Naive thymus-derived CD8-positive, alpha-beta T cell (primary cell): ENCODE measurements around the gene SLC49A3. TPM values are rescaled to one million over a fixed set of nuclear protein-coding genes. Genes with fewer than 3 reads are reported as not detected.

Experiments
- ATAC-seq, 2 donors: fragments of 150-1000 bp; cut with Tn5 transposase in 1 of 2; sonication (Bioruptor Pico), chemical (Tn5 transposase) in 1 of 2; 1 replicate in 1 of 2; 2 replicates in 1 of 2; pipeline ENCODE4 v1.10.0; 2021; ENCODE audit warnings: mild to moderate bottlenecking in 2 of 2, moderate library complexity in 2 of 2
- POLR2A ChIA-PET: fragments of 350-600 bp; sonication (Branson Sonifier 250); formaldehyde crosslinking; loops from one replicate; lab custom pipeline; 2021; ENCODE audit warnings: antibody characterized with exemption; lab: Charles Lee
- DNase-seq, 10 donors: peaks; one replicate each; pipeline versions ENCODE4 v3.0.0 to v3.0.0-alpha.2; 2020 to 2022
- H3K27ac Mint-ChIP-seq, 10 donors: one replicate each; pipeline ENCODE4 v1.8.0; 2020 to 2022; ENCODE audit warnings: mild to moderate bottlenecking in 10 of 10, mixed read lengths in 10 of 10, moderate library complexity in 4 of 10, inconsistent platforms in 1 of 10
- H3K27me3 Mint-ChIP-seq, 5 donors: one replicate each; pipeline ENCODE4 v1.8.0; 2021 to 2022; ENCODE audit warnings: mixed read lengths in 5 of 5
- H3K36me3 Mint-ChIP-seq, 3 donors: one replicate each; pipeline ENCODE4 v1.8.0; 2020 to 2022; ENCODE audit warnings: mixed read lengths in 3 of 3, mild to moderate bottlenecking in 2 of 3, inconsistent platforms in 1 of 3
- H3K4me1 Mint-ChIP-seq, 4 donors: one replicate each; pipeline ENCODE4 v1.8.0; 2021 to 2022; ENCODE audit warnings: mixed read lengths in 4 of 4
- H3K4me3 Mint-ChIP-seq, 10 donors: one replicate each; pipeline ENCODE4 v1.8.0; 2020 to 2022; ENCODE audit warnings: mild to moderate bottlenecking in 10 of 10, mixed read lengths in 10 of 10, moderate library complexity in 6 of 10, inconsistent platforms in 1 of 10
- H3K9me3 Mint-ChIP-seq, 9 donors: one replicate each; pipeline ENCODE4 v1.8.0; 2020 to 2022; ENCODE audit warnings: mixed read lengths in 9 of 9, mild to moderate bottlenecking in 3 of 9, inconsistent platforms in 1 of 9, moderate library complexity in 1 of 9
- polyA plus RNA-seq, 3 donors: library from polyadenylated mRNA; unstranded; fragments of 300-500 nt; fragmentation: Illumina TruSeq; gene quantifications; one replicate each; pipeline ENCODE4 v1.2.3, GENCODE V29; 2021
- total RNA-seq, 8 experiments: library from RNA in 2 of 8; stranded (reverse) in 2 of 8; gene quantifications; one replicate each; pipeline ENCODE4 v1.2.3 and lab custom pipeline; 2021 to 2026

Gene SLC49A3
- total and polyA plus RNA-seq, 5 experiments from 2014 or later: 0.30 to 3.7 (median 1.2) TPM; not detected in 1

DNA sequence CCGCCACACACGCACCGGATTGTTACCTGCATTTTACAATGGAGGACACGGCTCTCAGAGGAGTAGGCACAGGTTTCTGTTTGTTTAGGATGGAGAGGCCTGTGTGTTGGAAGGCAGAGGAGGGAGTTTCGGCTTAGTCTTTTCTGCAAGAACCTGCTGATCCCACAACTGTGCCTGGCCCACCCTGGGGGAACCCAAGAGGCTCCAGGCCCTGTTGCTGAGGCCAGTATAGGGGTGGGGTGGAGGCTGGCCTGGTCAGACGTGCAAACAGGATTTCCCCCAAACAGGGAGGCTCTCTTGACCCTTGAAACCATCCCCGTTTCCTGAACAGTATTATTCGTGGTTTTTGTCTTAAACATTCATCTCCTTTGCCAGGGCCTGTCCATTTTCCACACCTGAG lies 772 bp upstream of the SLC49A3 start:
- Mint-ChIP-seq H3K27me3 (peaks cover 4 to 28% (median 17%) of the 10 kb centered on the region in 5 donors), H3K4me3 (peak overlapping the region in 2 of 10 donors; percentile 32 to 34), H3K36me3 (peaks cover 0 to 2% (median 0%) of the 10 kb centered on the region in 3 donors), H3K9me3 (no peaks in the 10 kb centered on the region), H3K4me1 (peaks cover 0 to 12% (median 2%) of the 10 kb centered on the region in 4 donors), H3K27ac (peak overlapping the region in 1 of 10 donors; percentile 8)
- DNase-seq: no peak
- no peak for ATAC-seq
- POLR2A ChIA-PET: no interaction called here

DNA sequence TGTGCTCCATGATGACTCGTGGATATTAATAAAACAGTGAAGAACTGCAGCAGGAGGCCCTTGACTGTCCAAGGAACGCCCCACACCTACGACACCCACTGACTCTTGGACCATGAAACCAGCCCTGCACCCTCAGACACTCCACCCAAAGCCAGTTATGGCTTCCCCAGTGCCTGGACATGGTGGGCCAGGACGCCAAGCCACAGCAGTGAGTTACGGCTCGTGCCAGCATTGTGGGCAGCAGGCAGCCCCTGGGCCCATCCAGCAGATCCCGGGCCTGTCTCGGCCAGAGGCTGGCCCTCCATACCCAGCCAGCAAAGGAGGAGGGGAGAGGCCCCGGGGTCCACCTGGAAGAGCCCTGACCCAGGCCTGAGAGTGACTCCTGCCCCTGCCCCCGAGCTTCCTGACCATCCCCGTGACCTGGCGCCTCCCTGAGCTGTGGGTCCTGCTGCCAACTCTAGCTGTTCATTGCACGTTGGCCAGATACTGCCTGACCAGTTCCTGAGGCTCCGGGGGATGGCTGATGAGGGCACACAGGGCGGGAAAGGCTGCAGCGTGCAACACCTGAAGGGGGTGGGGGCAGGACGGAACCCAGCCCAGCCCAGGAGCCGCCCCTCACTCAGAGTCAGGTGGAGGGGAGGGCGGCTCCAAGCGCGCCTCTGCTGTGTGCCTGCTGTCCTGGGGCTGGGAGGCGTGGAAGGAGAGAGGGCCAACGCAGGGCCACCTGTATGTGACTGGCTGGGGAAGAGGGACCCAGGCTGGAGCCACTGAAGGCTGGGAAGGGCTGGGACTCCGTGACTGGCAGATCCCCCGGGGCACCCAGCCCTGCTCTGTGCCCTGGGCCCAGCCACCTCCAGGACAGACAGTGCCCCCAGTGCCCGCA lies 739 bp downstream of the SLC49A3 start:
- Mint-ChIP-seq H3K4me3 (peak overlapping the region in 5 of 10 donors; percentile 33 to 55 (median 47)), H3K27ac (peak overlapping the region in 2 of 10 donors; percentile 43 to 84), H3K9me3 (no peaks in the 10 kb centered on the region), H3K27me3 (peaks cover 2 to 28% (median 13%) of the 10 kb centered on the region in 5 donors), H3K36me3 (peaks cover 0 to 2% (median 0%) of the 10 kb centered on the region in 3 donors), H3K4me1 (peaks cover 2 to 12% (median 7%) of the 10 kb centered on the region in 4 donors)
- ATAC-seq (peak; percentile 21 to 22), DNase-seq (no peak)
- POLR2A ChIA-PET: no interaction called here

DNA sequence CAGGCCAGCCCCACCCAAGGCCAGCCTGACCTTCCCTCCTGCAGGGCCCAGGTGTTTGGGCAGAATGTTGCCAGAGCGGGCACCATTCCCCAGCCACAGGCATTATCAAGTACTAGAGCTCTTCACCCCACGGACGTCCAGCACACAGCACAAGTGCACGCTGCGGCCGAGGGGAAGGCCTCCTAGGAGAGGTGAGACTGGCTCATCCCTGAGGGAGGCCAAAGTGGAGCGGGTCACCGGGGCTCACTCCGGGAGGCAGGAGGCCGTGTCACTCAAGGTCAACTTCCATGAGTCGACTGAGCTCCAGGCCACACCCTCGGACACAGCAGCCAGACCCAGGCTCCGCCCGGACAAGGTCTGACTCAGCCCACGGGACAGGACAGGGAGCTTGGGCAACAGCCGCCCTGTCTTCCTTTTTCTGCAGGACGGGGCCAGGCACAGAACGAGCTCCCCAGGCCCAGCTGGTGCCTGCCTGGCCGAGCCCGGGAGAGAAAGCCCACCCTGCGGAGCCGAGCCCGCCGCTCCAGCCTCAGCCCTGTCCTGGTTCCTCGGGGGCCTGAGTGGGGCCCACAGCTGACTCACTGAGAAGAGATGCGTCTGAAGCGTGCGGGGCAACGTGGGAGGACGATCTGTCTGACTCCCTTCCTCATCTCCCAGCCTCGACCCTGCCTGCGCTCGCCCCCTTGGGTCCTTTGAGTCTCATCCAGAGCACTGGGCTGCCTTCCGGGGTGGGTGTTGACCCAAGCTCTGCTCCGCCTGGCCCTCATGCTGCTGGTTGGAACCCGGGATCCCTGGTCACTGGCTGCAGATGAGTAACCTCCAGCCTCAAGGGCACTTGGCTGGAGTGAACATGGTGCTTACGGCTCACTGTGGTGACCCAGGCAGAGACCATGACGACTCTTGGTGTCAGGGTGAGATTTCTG lies 1.6 kb downstream of the SLC49A3 start:
- peak overlapping the region in 4 of 10 donors; percentile 1 to 42 (median 26) for H3K4me3 Mint-ChIP-seq
- ATAC-seq (no peak), DNase-seq (peak in 1 of 10 donors; percentile 17)
- POLR2A ChIA-PET: no interaction called here
- H3K4me1 Mint-ChIP-seq: peaks cover 2 to 13% (median 9%) of the 10 kb centered on the region in 4 donors
- H3K9me3 Mint-ChIP-seq: no peaks in the 10 kb centered on the region
- peaks cover 0 to 2% (median 0%) of the 10 kb centered on the region in 3 donors for H3K36me3 Mint-ChIP-seq
- peak overlapping the region in 2 of 10 donors; percentile 43 to 84 for H3K27ac Mint-ChIP-seq
- peaks cover 2 to 24% (median 13%) of the 10 kb centered on the region in 5 donors for H3K27me3 Mint-ChIP-seq

DNA sequence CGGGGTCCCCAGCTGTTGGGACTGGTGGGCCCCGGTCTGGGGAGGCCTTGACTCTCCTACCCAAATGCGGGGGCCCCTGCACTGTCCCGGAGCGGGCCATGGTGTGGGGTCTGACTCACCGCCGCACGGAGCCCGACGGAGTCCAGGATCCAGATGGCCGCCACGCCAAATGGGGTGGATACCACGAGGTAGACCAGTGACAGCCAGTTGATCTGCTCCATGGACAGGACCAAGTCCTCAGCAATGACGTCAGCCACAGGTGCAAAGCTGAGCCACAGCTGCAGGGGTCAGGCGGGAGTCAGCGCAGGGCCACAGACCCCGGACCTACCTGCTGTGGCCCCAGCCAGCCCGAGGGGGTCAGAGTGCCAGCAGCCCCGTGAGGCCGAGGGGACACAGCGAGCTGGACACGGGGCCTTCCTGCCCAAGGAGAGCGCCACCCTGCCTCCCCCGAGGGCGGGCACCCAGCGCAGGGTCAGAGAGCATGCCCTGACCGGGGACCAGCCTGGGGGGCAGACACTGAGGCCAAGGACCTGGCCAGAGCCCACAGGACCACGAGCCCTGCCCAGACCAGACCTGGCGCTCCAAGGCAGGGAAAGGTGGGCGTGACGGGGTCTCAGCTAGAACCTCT lies 2.4 kb downstream of the SLC49A3 start:
- ATAC-seq (no peak), DNase-seq (no peak)
- Mint-ChIP-seq H3K4me3 (no peak overlapping the region), H3K4me1 (peaks cover 2 to 13% (median 9%) of the 10 kb centered on the region in 4 donors), H3K9me3 (no peaks in the 10 kb centered on the region), H3K27me3 (peaks cover 2 to 21% (median 13%) of the 10 kb centered on the region in 5 donors), H3K27ac (no peak overlapping the region), H3K36me3 (peaks cover 0 to 2% (median 0%) of the 10 kb centered on the region in 3 donors)
- POLR2A ChIA-PET: no interaction called here

DNA sequence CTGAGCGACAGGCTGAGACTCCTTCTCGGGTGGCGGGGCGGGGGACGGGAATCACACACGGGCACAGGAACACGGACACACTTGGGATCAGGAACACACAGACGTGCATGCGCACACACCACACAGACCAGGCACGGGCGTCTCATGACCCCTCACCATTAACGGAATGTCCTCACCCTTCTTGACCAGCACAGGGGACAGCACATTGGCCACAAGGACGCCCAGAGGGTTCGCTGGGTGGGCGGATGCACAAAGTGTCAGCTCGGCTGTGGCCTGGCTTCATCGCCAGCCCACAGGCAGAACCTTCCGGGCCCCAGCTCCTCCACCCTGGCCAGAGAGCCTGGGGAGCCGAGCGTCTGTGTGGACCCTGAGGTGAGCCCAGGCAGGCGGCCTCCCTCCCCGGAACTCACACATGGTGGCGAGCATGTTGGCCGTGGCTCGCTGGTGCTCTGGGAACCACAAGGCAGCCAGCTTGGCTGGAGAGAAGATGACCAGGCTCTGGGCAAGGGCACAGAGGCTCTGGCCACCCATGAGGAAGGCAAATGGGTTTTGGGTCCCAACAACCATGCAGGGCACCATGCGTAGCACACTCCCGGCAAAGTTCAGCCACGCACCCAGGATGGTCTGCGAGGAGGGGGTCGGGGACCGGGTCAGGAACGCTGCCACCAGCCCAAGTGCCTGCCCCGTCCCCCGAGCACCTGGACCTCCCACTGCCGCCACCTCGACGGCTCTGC lies 3.1 kb downstream of the SLC49A3 start:
- ATAC-seq (no peak), DNase-seq (no peak)
- H3K9me3 Mint-ChIP-seq: no peaks in the 10 kb centered on the region
- POLR2A ChIA-PET: no interaction called here
- peaks cover 0 to 2% (median 0%) of the 10 kb centered on the region in 3 donors for H3K36me3 Mint-ChIP-seq
- peak overlapping the region in 2 of 10 donors; percentile 37 to 73 for H3K27ac Mint-ChIP-seq
- peaks cover 2 to 21% (median 13%) of the 10 kb centered on the region in 5 donors for H3K27me3 Mint-ChIP-seq
- no peak overlapping the region for H3K4me3 Mint-ChIP-seq
- H3K4me1 Mint-ChIP-seq: peaks cover 2 to 13% (median 10%) of the 10 kb centered on the region in 4 donors

DNA sequence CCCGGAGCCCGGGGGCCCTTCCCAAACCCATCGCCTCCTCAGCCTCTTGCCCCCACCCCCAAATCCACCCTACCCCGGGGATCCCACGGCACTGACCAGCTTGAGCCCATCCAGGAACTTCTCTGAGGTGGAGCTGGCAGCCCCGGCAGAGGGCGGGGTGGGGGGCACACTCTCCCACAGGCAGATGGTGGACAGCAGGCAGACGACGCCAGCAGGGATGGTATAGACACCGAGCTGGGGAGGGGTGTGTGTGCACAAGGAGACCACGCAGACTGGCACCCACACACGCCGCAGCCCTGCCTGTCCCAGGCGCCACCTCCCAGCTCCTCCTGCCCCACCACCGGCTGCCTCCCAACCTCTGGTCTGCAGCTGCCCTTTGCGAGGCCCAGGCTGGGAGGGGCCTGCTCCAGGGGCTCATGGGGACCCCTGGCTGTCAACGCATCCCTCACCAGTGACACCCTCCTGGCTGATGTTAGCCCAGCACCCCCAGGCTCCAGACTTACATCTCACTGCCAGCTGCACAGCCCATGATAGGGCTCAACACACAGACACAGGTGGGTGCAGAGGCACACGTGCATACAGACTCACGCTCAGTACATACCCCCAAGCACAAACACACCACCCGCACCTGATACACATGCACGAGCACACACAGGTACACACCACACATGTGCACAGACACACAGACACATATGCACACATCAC lies 4.2 kb downstream of the SLC49A3 start:
- POLR2A ChIA-PET: interaction anchor here (0.6 kb wide), 1 partner anchor 21 kb away, joined by 3 read pairs; no protein-coding TSS in a partner anchor
- H3K9me3 Mint-ChIP-seq: no peaks in the 10 kb centered on the region

DNA sequence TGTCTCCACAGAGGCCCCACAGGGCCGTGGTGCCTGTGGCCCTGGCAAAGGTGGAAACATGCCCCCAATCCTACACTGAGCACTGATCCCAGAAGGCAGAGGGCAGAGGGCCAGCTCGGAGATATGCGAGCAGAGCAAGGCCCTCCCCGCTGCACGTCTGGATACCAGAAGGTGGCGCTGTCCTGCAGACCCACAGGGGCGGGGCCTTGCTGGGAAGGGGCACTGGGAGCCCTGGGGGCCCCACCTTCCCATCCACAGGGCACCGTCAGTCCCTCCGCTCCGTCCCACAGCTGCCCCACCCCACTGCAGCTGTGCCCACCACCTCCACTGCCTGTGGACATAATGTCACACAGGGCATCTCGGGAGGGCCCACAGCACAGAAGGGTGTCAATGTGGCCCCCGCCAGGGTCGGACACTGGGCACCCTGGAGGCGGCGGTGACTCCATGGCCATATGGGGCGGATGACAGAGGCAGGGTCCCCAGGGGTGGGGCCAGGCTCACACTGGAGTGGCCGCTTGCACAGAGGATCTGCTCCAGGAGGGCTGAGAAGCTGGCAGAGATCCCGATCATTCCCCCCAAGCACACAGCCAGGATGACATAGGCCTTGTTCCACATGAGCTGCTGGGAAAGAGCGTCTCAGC lies 4.8 kb downstream of the SLC49A3 start:
- peaks cover 0 to 20% (median 10%) of the 10 kb centered on the region in 4 donors for H3K4me1 Mint-ChIP-seq
- no peak overlapping the region for H3K27ac Mint-ChIP-seq
- ATAC-seq (peak; percentile 16 to 21), DNase-seq (peak in 2 of 10 donors; percentile 31 to 36)
- no peaks in the 10 kb centered on the region for H3K9me3 Mint-ChIP-seq
- peaks cover 0 to 2% (median 0%) of the 10 kb centered on the region in 3 donors for H3K36me3 Mint-ChIP-seq
- no peak overlapping the region for H3K4me3 Mint-ChIP-seq
- peaks cover 2 to 19% (median 9%) of the 10 kb centered on the region in 5 donors for H3K27me3 Mint-ChIP-seq
- POLR2A ChIA-PET: interaction anchor here (0.6 kb wide), 1 partner anchor 20 kb away, joined by 3 read pairs; no protein-coding TSS in a partner anchor

More for the DNA sequence above, 4.2 kb downstream of the SLC49A3 start:
- Mint-ChIP-seq H3K27ac (peak overlapping the region in 1 of 10 donors; percentile 15), H3K36me3 (peaks cover 0 to 2% (median 0%) of the 10 kb centered on the region in 3 donors), H3K4me1 (peaks cover 0 to 20% (median 12%) of the 10 kb centered on the region in 4 donors), H3K27me3 (peaks cover 2 to 19% (median 9%) of the 10 kb centered on the region in 5 donors), H3K4me3 (peak overlapping the region in 2 of 10 donors; percentile 0 to 5)
- DNase-seq (no peak), ATAC-seq (no peak)

DNA sequence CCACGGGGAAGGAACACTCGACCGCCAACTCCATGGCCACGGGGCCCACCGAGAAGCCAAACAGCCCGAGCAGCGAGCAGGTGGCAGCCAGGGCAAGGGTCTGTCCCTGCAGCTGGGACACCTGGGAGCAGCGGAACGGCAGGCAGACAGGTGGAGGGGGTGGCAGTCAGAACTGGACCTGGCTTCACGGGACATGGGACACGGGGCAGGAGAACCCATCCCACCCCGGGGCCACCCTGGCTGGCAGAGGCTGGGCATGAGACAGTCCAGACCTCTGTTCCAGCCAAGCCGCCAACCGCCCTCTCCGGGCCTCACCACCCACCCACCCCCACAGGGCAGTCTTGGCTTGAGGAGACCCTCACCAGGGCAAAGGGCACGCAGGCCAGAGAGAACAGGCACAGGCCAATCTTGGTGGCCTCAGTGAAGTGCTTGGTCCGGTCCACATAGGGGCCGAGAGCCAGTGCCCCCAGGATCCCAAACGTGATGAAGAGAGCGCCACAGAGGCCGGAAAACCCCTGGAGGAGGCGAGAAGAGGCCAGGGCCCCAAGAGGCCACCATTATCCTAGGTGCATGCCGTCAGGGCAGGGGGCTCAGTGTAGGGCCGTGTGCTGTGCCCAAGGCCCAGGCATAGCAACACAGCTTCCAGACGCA lies 5.6 kb downstream of the SLC49A3 start:
- ATAC-seq: peak in 1 of 2 donors; percentile 31
- POLR2A ChIA-PET: no interaction called here
- H3K4me3 Mint-ChIP-seq: no peak overlapping the region
- no peaks in the 10 kb centered on the region for H3K9me3 Mint-ChIP-seq
- peaks cover 0 to 20% (median 10%) of the 10 kb centered on the region in 4 donors for H3K4me1 Mint-ChIP-seq
- H3K27me3 Mint-ChIP-seq: peaks cover 2 to 19% (median 9%) of the 10 kb centered on the region in 5 donors
- H3K27ac Mint-ChIP-seq: peak overlapping the region in 1 of 10 donors; percentile 81
- H3K36me3 Mint-ChIP-seq: peaks cover 0 to 2% (median 0%) of the 10 kb centered on the region in 3 donors
- DNase-seq: no peak

DNA sequence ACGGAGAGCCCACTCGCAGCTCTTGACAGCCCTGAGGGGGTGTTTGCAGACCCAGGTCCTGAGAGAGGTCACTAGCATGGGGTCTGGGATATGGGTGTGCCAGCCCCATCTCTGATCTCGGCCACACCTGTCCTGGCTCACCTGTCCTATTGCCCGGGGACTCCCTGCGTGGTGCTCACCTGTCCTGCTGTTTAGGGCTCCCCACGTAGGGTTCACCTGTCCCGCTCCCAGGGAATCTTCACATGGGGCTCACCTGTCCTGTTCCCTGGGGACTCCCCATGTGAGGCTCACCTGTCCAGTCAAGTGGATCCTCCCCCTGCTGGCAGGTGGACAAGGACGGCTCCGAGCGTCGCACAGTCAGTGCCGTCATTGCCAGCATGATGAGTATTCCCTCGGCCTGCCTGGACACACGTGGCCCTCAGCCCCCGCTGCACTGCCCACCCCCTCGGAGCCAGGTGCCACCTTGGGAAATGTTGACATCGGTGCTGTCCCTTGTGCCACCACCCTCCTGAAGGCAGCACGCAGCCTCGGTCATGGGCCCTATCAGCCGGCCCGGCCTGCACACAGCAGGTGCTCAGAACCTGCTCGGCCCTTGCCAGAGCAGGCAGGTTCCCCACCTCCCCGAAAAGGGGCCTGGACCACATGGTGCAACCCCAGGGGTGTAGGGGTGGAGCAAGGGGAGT lies 6.3 kb downstream of the SLC49A3 start:
- ATAC-seq: no peak
- peaks cover 0 to 18% (median 8%) of the 10 kb centered on the region in 4 donors for H3K4me1 Mint-ChIP-seq
- peak overlapping the region in 3 of 10 donors; percentile 5 to 21 (median 5) for H3K27ac Mint-ChIP-seq
- H3K4me3 Mint-ChIP-seq: peak overlapping the region in 8 of 10 donors; percentile 10 to 58 (median 34)
- H3K9me3 Mint-ChIP-seq: no peaks in the 10 kb centered on the region
- DNase-seq: no peak
- H3K27me3 Mint-ChIP-seq: peaks cover 2 to 14% (median 6%) of the 10 kb centered on the region in 5 donors
- peaks cover 0 to under 1% (median 0%) of the 10 kb centered on the region in 3 donors for H3K36me3 Mint-ChIP-seq
- POLR2A ChIA-PET: interaction anchor here (1.0 kb wide), 1 partner anchor 9 kb away, joined by 3 read pairs; the partner anchor contains the start of genes ATP5ME and MYL5
